ENCODE data around the gene ANKRD39. TPM values are rescaled to one million over a fixed set of nuclear protein-coding genes. Genes with fewer than 3 reads are reported as not detected.

The ANKRD39 gene
- total and polyA plus RNA-seq, 9 of the 15 experiments (the other 6 are each of a cell fraction or from before 2014, with no cell fraction given): 8.2 to 33.1 (median 23.8) TPM

GRCh38 chr2:96870626-96871255 is 12.9 kb upstream of the ANKRD39 start (continued):
- TF ChIP-seq ZNF592 (IDR thresholded peaks at IDR 0.05) (0 out of 2 replicates have a peak, but pooled peaks have one; percentile 63), MECOM (CRISPR knock-in tag; IDR thresholded peaks at IDR 0.05) (no peak), RHOXF2B (CRISPR knock-in tag; conservative IDR thresholded peaks at IDR 0.05) (no peak), ERF (CRISPR knock-in tag; IDR thresholded peaks at IDR 0.05) (no peak), TEAD2 (tag; IDR thresholded peaks at IDR 0.05) (no peak), STAT5B (CRISPR knock-in tag; IDR thresholded peaks at IDR 0.05) (no peak), MLX (CRISPR knock-in tag; conservative IDR thresholded peaks at IDR 0.05) (no peak), ATF6 (CRISPR knock-in tag; IDR thresholded peaks at IDR 0.05) (0 out of 2 replicates have a peak, but pooled peaks have one; percentile 6), ZNF766 (CRISPR knock-in tag; conservative IDR thresholded peaks at IDR 0.05) (0 out of 2 replicates have a peak, but pooled peaks have one; percentile 1), RBM17 (IDR thresholded peaks at IDR 0.05; ENCODE audit: borderline replicate concordance, low read depth, low read length) (no peak), MITF (IDR thresholded peaks at IDR 0.05) (no peak), ZEB2 (IDR thresholded peaks at IDR 0.05) (no peak), ZBED1 (IDR thresholded peaks at IDR 0.05) (0 out of 2 replicates have a peak, but pooled peaks have one; percentile 29), MXD1 (CRISPR knock-in tag; IDR thresholded peaks at IDR 0.05; ENCODE audit: borderline replicate concordance, poor library complexity, severe bottlenecking) (no peak), HDAC3 (IDR thresholded peaks at IDR 0.05; ENCODE audit: borderline replicate concordance, partially characterized antibody) (no peak), MAX (CRISPR knock-in tag; IDR thresholded peaks at IDR 0.05) (peak; percentile 65), MYNN (IDR thresholded peaks at IDR 0.05) (no peak), MYNN (CRISPR knock-in tag; IDR thresholded peaks at IDR 0.05) (no peak)

Data from K562 (cell line).